A673 (cell line): ENCODE measurements around the gene TMEM233. TPM values are rescaled to one million over a fixed set of nuclear protein-coding genes. Genes with fewer than 3 reads are reported as not detected.

Experiments
- BruUV-seq: library from RNA; stranded (reverse); fragments of 400-500 nt; replicated peaks from 2 replicates; lab custom pipeline; 2021; lab: Mats Ljungman, UMichigan
- CTCF ChIA-PET: fragments of 300-600 bp; sonication (Branson Sonifier 250); formaldehyde crosslinking; loops from one replicate; lab custom pipeline; 2022; ENCODE audit warnings: antibody characterized with exemption; lab: Charles Lee
- POLR2A ChIA-PET: fragments of 300-600 bp; sonication (Branson Sonifier 250); formaldehyde crosslinking; loops from one replicate; lab custom pipeline; 2022; ENCODE audit warnings: antibody characterized with exemption; ENCODE audit not compliant: low non-redundant PET; lab: Charles Lee
- DNase-seq: peaks from one replicate; pipeline ENCODE4 v3.0.0-alpha.2; 2015; ENCODE audit warnings: low spot score
- H3K27ac ChIP-seq: fragments of 200-600 bp; sonication (generic); 2 replicates; pipeline ENCODE4 v1.5.1; 2016; ENCODE audit warnings: mixed run types, low read depth, mild to moderate bottlenecking, mixed read lengths, antibody characterized with exemption, low read length; ENCODE audit not compliant: poor library complexity, severe bottlenecking
- H3K27me3 ChIP-seq: fragments of 200-600 bp; sonication (generic); replicated peaks from 2 replicates; pipeline ENCODE4 v1.6.1; 2017; ENCODE audit warnings: mixed run types, low read depth, mild to moderate bottlenecking, mixed read lengths, antibody characterized with exemption, low read length; ENCODE audit not compliant: insufficient read depth, poor library complexity
- H3K36me3 ChIP-seq: fragments of 200-600 bp; sonication (generic); 2 replicates; pipeline ENCODE4 v1.6.1; 2016; ENCODE audit warnings: mixed run types, mild to moderate bottlenecking, mixed read lengths, antibody characterized with exemption, low read length; ENCODE audit not compliant: insufficient read depth, poor library complexity, severe bottlenecking
- H3K4me1 ChIP-seq: fragments of 200-600 bp; sonication (generic); 2 replicates; pipeline ENCODE4 v1.6.1; 2017; ENCODE audit warnings: mixed run types, mild to moderate bottlenecking, mixed read lengths, antibody characterized with exemption, low read length; ENCODE audit not compliant: insufficient read depth, poor library complexity, severe bottlenecking
- H3K4me3 ChIP-seq: fragments of 200-600 bp; sonication (generic); 2 replicates; pipeline ENCODE4 v1.5.1; 2016; ENCODE audit warnings: low read depth, mixed run types, mild to moderate bottlenecking, mixed read lengths, low read length; ENCODE audit not compliant: poor library complexity, severe bottlenecking
- H3K9me3 ChIP-seq: fragments of 200-600 bp; sonication (generic); 2 replicates; pipeline ENCODE4 v1.6.1; 2016; ENCODE audit warnings: mixed run types, low read depth, mild to moderate bottlenecking, mixed read lengths, antibody characterized with exemption, low read length; ENCODE audit not compliant: poor library complexity, severe bottlenecking
- EZH2 ChIP-seq: fragments of 200-600 bp; sonication (generic); IDR thresholded peaks from 2 replicates; pipeline ENCODE4 v1.6.1; 2017; ENCODE audit warnings: borderline replicate concordance, low read depth, mild to moderate bottlenecking, mixed read lengths, antibody characterized with exemption, low read length; ENCODE audit not compliant: poor library complexity, severe bottlenecking
- intact Hi-C: fragments of 100-400 bp; cut with micrococcal nuclease; formaldehyde crosslinking; loops from one replicate; pipeline ENCODE4 v1.10.0; 2022; ENCODE audit not compliant: unreplicated experiment
- total RNA-seq: library from RNA; stranded (reverse); gene quantifications from 2 replicates; pipeline ENCODE4 v1.2.3, GENCODE V29; 2021
- TF ChIP-seq, protein P1 (sequence below): fragments of 300-800, 200-600 bp; sonication (generic); conservative IDR thresholded peaks from 2 replicates; pipeline ENCODE4 v1.5.1; 2017; ENCODE audit warnings: low read depth, mild to moderate bottlenecking, antibody characterized with exemption, low read length, moderate library complexity, mixed read lengths

The TMEM233 gene
- total RNA-seq, 1 experiment from 2014 or later = 10.7 TPM

DNA sequence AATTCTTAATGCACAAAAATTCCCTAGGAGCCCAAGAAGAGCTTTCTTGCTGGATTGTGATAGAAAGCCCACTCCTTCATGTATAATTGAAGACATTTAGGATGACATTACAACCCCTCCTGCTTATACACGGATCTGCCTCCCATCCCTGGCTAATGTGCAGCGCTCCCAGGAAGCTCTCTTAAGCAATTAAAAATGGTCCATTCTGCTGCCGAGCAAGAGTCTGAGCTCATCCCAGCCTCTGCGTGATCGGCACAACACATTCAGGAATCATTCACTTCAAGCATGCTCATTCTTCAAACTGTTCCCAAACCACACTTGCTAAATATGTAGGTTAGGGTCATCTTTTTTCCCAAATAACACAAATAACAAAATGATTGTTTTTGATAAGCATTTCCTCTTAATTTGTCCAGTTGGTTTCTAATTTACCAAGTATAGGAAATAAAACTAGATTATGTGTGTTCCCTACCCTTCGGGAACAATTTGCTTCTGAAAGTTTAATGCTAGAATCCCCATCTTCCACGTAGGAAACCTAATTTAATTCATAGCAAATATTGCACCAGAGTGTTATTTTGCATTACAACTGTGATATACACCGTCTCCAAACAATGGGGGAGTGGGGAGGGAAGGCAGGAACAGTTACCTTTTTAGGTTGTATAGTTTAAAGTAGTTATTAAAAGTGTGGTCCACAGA, 17.3 kb upstream of the TMEM233 start:
- no peak overlapping the region for H3K27ac ChIP-seq
- no peaks in the 10 kb centered on the region for H3K36me3 ChIP-seq
- no peaks in the 10 kb centered on the region for H3K9me3 ChIP-seq
- TF ChIP-seq, protein P1, sequence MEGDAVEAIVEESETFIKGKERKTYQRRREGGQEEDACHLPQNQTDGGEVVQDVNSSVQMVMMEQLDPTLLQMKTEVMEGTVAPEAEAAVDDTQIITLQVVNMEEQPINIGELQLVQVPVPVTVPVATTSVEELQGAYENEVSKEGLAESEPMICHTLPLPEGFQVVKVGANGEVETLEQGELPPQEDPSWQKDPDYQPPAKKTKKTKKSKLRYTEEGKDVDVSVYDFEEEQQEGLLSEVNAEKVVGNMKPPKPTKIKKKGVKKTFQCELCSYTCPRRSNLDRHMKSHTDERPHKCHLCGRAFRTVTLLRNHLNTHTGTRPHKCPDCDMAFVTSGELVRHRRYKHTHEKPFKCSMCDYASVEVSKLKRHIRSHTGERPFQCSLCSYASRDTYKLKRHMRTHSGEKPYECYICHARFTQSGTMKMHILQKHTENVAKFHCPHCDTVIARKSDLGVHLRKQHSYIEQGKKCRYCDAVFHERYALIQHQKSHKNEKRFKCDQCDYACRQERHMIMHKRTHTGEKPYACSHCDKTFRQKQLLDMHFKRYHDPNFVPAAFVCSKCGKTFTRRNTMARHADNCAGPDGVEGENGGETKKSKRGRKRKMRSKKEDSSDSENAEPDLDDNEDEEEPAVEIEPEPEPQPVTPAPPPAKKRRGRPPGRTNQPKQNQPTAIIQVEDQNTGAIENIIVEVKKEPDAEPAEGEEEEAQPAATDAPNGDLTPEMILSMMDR = no peak
- TF ChIP-seq EZH2 = no peak
- H3K4me3 ChIP-seq = no peak overlapping the region
- ChIA-PET POLR2A (no interaction called here), CTCF (no interaction called here)
- no TSS peak for BruUV-seq
- DNase-seq = no peak
- intact Hi-C loops = no loop called here
- H3K4me1 ChIP-seq = no peaks in the 10 kb centered on the region
- no peaks in the 10 kb centered on the region for H3K27me3 ChIP-seq

DNA sequence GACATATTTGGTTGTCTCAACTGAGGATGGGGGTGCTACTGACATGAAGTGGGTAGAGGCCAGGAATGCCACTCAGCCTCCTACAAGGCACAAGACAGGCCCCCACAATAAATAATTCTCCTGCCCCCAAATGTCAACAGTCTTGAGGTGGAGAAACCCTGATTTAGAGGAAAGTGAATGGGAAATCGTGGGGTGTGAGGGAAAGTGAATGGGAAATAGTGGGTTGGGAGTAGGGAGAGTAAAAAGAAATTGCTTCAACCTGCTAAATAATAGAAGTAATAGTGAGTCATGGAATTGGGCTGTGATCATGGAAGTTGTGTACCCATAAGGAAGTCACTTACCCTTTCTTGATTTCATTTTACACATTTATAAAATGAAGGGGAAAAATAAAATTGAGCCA, 16.7 kb upstream of the TMEM233 start:
- no peaks in the 10 kb centered on the region for H3K27me3 ChIP-seq
- no TSS peak for BruUV-seq
- intact Hi-C loops = no loop called here
- TF ChIP-seq, protein P1 = no peak
- no peak for TF ChIP-seq EZH2
- H3K4me3 ChIP-seq = no peak overlapping the region
- DNase-seq = no peak
- peaks cover 3% of the 10 kb centered on the region for H3K9me3 ChIP-seq
- POLR2A ChIA-PET = no interaction called here
- no peaks in the 10 kb centered on the region for H3K36me3 ChIP-seq
- H3K4me1 ChIP-seq = no peaks in the 10 kb centered on the region
- CTCF ChIA-PET = no interaction called here
- H3K27ac ChIP-seq = no peak overlapping the region

- Histone ChIP-seq H3K27me3 (no peaks in the 10 kb centered on the region), H3K4me1 (no peaks in the 10 kb centered on the region), H3K9me3 (peaks cover 3% of the 10 kb centered on the region), H3K27ac (no peak overlapping the region), H3K36me3 (no peaks in the 10 kb centered on the region), H3K4me3 (no peak overlapping the region)
- no TSS peak for BruUV-seq
- POLR2A ChIA-PET = no interaction called here
- intact Hi-C loops = no loop called here
- no peak for DNase-seq
- TF ChIP-seq, protein P1 = no peak
- TF ChIP-seq EZH2 = no peak
- CTCF ChIA-PET = interaction anchor here (0.9 kb wide), 1 partner anchor 33 kb away, joined by 3 read pairs; no protein-coding TSS in a partner anchor
These were observed 15.5 kb upstream of the TMEM233 start for GRCh38 chr12:119578112-119578511.
